Skin of body (tissue), 1 donor: ENCODE measurements around the gene ANXA6. TPM values are rescaled to one million over a fixed set of nuclear protein-coding genes. Genes with fewer than 3 reads are reported as not detected.

Experiments
- total RNA-seq: library from RNA; depleted of rRNA; stranded (reverse); fragments of >200 nt; gene quantifications from one replicate; pipeline ENCODE4 v1.2.3, GENCODE V29; 2014

The ANXA6 gene
- total RNA-seq, 1 donor from 2014 or later: 182 TPM

Other genes with a start within 250 kb of the ANXA6 start
- gene GPX3, start 137.2 kb downstream of the ANXA6 start, total RNA-seq: 31.1 TPM
- gene TNIP1, start 76.7 kb downstream of the ANXA6 start, total RNA-seq: 49.8 TPM
- 7.0 TPM for gene CCDC69, start 66.3 kb upstream of the ANXA6 start, total RNA-seq
- gene GM2A, start 95.4 kb upstream of the ANXA6 start, total RNA-seq: 26.3 TPM
- gene SLC36A3, start 146.0 kb upstream of the ANXA6 start, total RNA-seq: not detected
- gene SLC36A2, start 189.8 kb upstream of the ANXA6 start, total RNA-seq: 0.20 TPM